Right hindlimb (tissue), 1 donor: ENCODE measurements around the gene SORBS2.
A peak's percentile ranks its signal among the peaks of the same experiment; 100 is the strongest.
"Not testable (repeated sequence)": the region's sequence is repeated elsewhere in the genome, so short reads cannot be mapped to it uniquely, and the experiment has no call there.

Experiments used
- DNase-seq: peaks from one replicate; pipeline ENCODE4 v3.0.0-alpha.2; 2018

The SORBS2 gene, protein sequence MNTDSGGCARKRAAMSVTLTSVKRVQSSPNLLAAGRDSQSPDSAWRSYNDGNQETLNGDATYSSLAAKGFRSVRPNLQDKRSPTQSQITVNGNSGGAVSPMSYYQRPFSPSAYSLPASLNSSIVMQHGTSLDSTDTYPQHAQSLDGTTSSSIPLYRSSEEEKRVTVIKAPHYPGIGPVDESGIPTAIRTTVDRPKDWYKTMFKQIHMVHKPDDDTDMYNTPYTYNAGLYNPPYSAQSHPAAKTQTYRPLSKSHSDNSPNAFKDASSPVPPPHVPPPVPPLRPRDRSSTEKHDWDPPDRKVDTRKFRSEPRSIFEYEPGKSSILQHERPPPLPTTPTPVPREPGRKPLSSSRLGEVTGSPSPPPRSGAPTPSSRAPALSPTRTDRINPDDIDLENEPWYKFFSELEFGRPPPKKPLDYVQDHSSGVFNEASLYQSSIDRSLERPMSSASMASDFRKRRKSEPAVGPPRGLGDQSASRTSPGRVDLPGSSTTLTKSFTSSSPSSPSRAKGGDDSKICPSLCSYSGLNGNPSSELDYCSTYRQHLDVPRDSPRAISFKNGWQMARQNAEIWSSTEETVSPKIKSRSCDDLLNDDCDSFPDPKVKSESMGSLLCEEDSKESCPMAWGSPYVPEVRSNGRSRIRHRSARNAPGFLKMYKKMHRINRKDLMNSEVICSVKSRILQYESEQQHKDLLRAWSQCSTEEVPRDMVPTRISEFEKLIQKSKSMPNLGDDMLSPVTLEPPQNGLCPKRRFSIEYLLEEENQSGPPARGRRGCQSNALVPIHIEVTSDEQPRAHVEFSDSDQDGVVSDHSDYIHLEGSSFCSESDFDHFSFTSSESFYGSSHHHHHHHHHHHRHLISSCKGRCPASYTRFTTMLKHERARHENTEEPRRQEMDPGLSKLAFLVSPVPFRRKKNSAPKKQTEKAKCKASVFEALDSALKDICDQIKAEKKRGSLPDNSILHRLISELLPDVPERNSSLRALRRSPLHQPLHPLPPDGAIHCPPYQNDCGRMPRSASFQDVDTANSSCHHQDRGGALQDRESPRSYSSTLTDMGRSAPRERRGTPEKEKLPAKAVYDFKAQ (N-terminal part only)

DNA sequence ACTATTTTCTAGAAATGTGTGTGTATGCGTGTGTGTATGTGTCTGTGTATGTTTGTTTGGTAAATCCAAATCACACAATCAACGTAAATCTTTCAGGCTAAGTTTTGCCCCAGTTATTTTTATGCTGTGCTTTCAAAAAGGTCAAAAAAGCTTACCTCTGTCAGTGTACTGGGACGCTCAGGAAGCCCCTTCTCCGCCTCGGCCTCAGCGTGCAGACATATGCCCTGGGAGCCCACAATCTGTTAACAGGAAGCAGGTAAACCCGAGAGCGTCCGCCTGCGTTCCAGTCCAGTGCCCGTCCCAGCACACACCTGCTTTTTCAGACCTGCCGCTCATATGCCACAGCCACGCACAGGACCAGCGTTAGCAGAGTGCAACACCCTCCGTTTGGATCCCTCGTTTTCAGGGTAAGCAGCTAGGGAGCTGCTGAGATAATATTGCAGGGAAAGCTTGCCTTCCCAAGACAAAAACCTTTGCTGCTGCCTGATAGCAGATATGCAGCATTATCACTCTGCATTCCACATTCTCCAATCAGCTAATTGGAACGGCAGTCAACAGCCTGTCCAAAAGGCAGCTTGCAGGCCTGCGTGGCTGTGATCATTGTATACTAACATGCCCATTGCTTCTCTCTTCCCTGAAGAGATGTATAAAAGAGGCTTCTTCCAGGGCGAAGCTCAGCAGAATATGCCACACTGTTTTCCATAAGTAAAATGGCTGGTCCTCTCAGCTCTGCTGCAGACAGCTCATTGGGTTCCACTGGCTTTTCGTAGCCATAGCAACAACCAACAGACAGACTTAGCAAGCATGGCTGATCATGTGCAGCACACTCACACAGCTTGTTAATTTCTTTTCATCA is at the start of gene SORBS2:
SORBS2 (minus strand) TSS at position 686 of the 856 bp plus-strand sequence. CDS start 121,623 bp downstream, outside the sequence.
- no peak for DNase-seq

- no peak for DNase-seq
These were observed 47.1 kb upstream of the SORBS2 start for GRCh38 chr4:185859111-185859510.

GRCh38 chr4:185857561-185857960 is 45.6 kb upstream of the SORBS2 start:
- not testable (repeated sequence) for DNase-seq

- DNase-seq = no peak
These were observed 41.8 kb upstream of the SORBS2 start for GRCh38 chr4:185853841-185854240.

GRCh38 chr4:185852961-185853360 is 41.0 kb upstream of the SORBS2 start:
- DNase-seq = no peak

GRCh38 chr4:185849664-185850550 is 37.9 kb upstream of the SORBS2 start:
- DNase-seq = no peak

- peak; percentile 65 for DNase-seq
These were observed 35.5 kb upstream of the SORBS2 start for GRCh38 chr4:185847352-185848097.

GRCh38 chr4:185846505-185847150 is 34.6 kb upstream of the SORBS2 start:
- no peak for DNase-seq

DNA sequence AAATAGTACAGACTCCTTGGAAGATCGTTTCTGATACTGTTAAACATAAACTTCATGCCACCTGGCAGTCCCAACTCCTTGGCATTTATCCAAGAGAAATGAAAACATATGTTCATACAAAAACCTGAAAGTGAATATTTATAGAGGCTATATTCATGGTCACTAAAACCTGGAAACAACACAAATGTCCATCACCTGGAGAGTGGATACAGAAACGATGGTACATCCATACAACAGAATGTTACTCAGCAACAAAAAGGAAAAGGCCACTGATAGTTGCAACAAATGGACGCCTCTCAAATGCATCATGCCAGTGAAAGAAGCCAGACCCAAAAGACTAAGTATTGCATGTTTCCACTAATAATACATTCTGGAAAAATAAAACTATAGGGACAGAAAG is 34.0 kb upstream of the SORBS2 start:
- DNase-seq = no peak

DNA sequence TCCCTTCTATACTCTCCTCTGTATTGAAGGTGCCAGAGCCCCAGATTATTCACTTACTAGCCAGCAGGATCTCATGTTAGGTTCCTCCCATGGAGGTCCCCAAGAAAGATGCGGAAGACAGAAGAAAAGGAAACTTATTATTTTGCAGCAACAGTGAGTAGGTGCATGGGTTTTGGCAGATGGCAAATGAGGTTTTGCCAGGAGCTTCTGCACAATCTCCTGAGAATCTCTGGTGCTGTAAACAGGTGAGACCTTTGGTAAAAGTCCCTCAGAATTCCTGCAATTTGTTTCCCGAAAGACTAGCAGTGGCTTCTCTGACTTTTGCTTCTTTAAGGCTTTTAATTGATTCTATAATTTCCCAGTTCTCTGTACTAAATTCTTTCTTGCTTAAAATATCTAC is 29.5 kb upstream of the SORBS2 start:
- DNase-seq = no peak

GRCh38 chr4:185840953-185841352 is 29.0 kb upstream of the SORBS2 start:
- no peak for DNase-seq

- DNase-seq = no peak
These were observed 28.2 kb upstream of the SORBS2 start for GRCh38 chr4:185840201-185840600.

- no peak for DNase-seq
These were observed 27.8 kb upstream of the SORBS2 start for GRCh38 chr4:185839770-185840169.

DNA sequence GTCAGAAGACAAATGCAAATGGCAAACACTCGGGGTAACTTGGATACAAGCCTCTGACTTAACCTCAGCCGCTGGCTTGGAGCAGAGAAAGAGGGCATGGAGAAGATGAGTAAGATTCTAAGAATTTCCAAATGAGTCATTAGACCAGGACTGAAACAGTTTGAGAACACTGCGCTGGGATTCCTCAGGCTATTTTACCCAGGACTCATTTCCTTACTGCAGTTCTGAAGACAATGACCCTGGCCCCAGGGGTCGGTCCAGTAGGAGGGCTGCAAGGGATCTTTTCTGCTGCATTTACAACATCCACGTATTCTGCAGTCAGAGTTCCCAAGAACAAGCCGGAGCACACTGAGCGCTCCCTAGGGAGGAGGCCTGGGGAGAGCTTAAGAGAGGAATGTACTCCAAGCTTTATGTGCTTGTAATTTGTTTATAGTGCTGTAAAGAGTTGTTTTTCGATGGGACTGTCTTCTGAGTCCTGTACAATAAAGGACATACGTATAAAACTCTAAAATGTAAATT is 27.3 kb upstream of the SORBS2 start:
- DNase-seq = peak; percentile 63

DNA sequence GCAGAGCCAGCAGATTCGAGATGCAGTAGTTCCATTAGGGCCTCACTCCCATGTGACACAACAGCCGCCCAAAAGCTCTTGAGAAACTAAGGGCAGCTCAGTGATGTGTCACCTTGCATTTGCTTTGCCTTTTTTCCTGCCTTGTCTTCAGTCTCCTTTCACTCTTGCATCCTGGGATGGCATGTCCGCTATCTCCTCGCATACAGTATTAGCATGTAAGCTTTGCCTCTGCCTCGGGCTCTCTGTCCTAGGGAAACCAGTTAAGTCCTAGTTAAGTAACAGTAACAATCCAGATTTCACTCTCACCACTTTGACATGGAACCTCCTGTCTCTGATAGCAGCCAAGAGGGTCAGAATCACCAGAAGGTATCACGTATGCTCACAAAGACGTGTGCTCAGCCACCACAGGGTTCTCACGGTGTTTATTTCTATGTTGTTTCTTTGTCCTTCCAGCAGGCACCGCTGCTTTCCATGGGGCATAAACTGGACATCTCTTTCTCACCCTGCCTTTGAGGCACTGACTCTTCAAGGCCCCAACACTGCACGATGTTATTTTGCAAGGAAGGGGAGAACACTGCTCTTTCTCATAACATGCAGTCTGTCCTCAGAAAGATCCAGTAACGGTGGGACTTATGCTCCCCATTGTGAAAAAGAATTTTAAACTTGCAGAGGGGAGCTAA is 26.7 kb upstream of the SORBS2 start:
- DNase-seq = no peak

DNA sequence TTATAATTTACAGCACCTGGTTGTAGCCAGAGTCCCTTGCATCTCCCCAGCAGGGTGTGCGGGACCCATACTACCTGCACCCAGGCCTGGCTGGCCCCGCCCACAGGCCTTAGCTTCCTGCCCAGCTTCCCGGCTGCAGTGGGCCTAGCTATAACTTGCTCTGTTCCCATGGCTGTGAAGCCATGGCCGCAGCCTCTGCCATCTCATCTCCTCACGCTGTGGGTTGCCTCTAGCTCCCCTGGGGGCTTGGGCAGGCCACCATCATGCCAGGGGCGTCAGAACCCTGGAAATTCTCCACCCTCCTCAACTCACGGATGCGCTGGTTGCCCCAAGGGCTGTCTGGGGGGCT is 26.1 kb upstream of the SORBS2 start:
- DNase-seq = no peak

- DNase-seq = no peak
These were observed 25.6 kb upstream of the SORBS2 start for GRCh38 chr4:185837415-185838103.

DNA sequence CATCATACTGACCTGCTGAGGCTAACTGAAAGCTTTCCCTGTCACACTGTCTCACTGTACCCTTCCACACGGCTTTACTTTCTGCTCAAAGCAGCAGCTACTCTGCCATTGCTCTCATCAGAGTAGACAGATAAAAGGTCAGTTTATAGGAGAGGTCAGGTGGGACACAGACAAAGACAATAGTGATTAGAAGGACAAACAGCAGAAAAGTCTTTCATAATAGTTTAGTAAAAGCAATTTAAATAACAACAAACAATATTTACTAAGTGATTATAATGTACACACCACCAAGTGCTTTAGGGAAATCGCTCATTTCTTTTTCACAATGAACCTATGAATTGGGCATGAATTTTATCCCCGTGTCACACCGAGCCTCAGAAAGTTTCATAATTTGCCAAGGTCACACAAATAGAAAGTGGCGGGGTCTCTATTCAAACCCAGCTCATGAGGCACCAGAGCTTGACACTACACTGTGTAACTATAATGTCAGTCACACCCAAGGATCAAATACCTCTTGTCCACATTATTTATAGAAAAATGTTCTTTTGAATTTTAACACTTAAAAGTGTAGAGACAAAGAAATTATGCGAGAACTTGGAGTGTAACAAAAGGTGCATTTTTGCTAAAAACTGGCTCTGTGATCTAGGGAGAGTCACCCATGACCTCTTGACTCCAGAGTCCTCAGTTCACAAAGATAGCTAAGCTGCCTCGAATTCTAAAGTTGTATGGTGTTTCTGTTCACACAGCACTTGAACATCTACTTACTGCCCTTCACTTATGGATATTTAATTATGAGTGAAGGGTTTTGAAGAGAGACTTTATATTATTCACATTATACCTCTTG is 24.5 kb upstream of the SORBS2 start:
- DNase-seq = no peak
